HL-60 (cell line): Measurements from ENCODE around the gene CALB2.

Experiments used
- DNase-seq, 2 experiments: peaks; one replicate each; pipeline ENCODE4 v3.0.0-alpha.2; 2010 to 2020; ENCODE audit warnings: low read depth in 1 of 2, low spot score in 1 of 2
- H3K27ac ChIP-seq: fragments of 250-450 bp; sonication (Bioruptor Pico); replicated peaks from 2 replicates; pipeline ENCODE4 v1.5.1; 2020; ENCODE audit warnings: mild to moderate bottlenecking, moderate library complexity
- H3K27me3 ChIP-seq: fragments of 250-450 bp; sonication (Bioruptor Pico); 2 replicates; pipeline ENCODE4 v1.5.1; 2021; ENCODE audit warnings: mild to moderate bottlenecking, moderate library complexity; ENCODE audit not compliant: insufficient read depth, poor library complexity, severe bottlenecking
- H3K4me3 ChIP-seq: replicated peaks from 2 replicates; pipeline ENCODE4 v1.5.1; 2011; ENCODE audit warnings: mild to moderate bottlenecking, control low read depth, low read length; ENCODE audit not compliant: insufficient read depth
- CTCF ChIP-seq: IDR thresholded peaks from one replicate; pipeline ENCODE4 v1.5.1; 2011; ENCODE audit warnings: low read length, control low read depth, inconsistent platforms; ENCODE audit not compliant: insufficient read depth
- GABPA ChIP-seq: IDR thresholded peaks from 2 replicates; pipeline ENCODE4 v1.6.1; 2012; ENCODE audit warnings: low read depth
- POLR2AphosphoS5 ChIP-seq: IDR thresholded peaks from 2 replicates; pipeline ENCODE4 v1.6.1; 2012; ENCODE audit warnings: low read depth
- REST ChIP-seq: IDR thresholded peaks from 2 replicates; pipeline ENCODE4 v1.6.1; 2012; ENCODE audit warnings: low read depth; ENCODE audit not compliant: insufficient replicate concordance
- SPI1 ChIP-seq: IDR thresholded peaks from 2 replicates; pipeline ENCODE4 v1.6.1; 2012; ENCODE audit warnings: low read depth, mild to moderate bottlenecking, borderline replicate concordance

The CALB2 gene

GRCh38 chr16:71426069-71426879, 67.8 kb downstream of the CALB2 start:
- no peak overlapping the region for H3K4me3 ChIP-seq
- TF ChIP-seq GABPA (no peak), POLR2AphosphoS5 (no peak), REST (no peak), SPI1 (no peak), CTCF (no peak)
- H3K27me3 ChIP-seq = peaks cover 21% of the 10 kb centered on the region
- peak; percentile 16 to 53 for DNase-seq
- H3K27ac ChIP-seq = no peak overlapping the region

GRCh38 chr16:71426880-71427615, 68.5 kb downstream of the CALB2 start:
- no peak overlapping the region for H3K27ac ChIP-seq
- DNase-seq = no peak
- peaks cover 21% of the 10 kb centered on the region for H3K27me3 ChIP-seq
- H3K4me3 ChIP-seq = no peak overlapping the region
- TF ChIP-seq REST (no peak), POLR2AphosphoS5 (no peak), GABPA (no peak), SPI1 (no peak), CTCF (no peak)

GRCh38 chr16:71428385-71428784, 69.9 kb downstream of the CALB2 start:
- no peak for DNase-seq
- no peak for TF ChIP-seq SPI1
- TF ChIP-seq POLR2AphosphoS5 = no peak
- no peak for TF ChIP-seq REST
- no peak for TF ChIP-seq CTCF
- TF ChIP-seq GABPA = no peak
- Histone ChIP-seq H3K27me3 (peaks cover 21% of the 10 kb centered on the region), H3K4me3 (no peak overlapping the region), H3K27ac (no peak overlapping the region)
